NOMO-1 (cell line): ENCODE data around the gene BCCIP.
A peak's percentile ranks its signal among the peaks of the same experiment; 100 is the strongest.

ENCODE experiments used
- DNase-seq, 2 experiments: peaks; one replicate each; lab custom pipeline; 2025; ENCODE audit not compliant: unreplicated experiment in 2 of 2; lab: John Stamatoyannopoulos, UW

Gene BCCIP

GRCh38 chr10:125822878-125823662, at the start of gene BCCIP, which contains the start of gene UROS:
Gene BCCIP (plus strand): TSS chr10:125823546. CDS start chr10:125823558, 12 bp downstream.
Gene UROS (minus strand): TSS chr10:125823258. CDS start chr10:125816499, 6,759 bp downstream.
- DNase-seq, result peak; percentile 85 to 87

GRCh38 chr10:125773687-125774543, 49.4 kb upstream of the BCCIP start:
- no peak for DNase-seq

GRCh38 chr10:125774581-125775191, 48.7 kb upstream of the BCCIP start:
- no peak for DNase-seq

GRCh38 chr10:125775491-125776106, 47.7 kb upstream of the BCCIP start, which contains the start of gene MMP21:
Gene MMP21 (minus strand): TSS chr10:125775821. CDS start chr10:125775821, 0 bp downstream.
- DNase-seq, result no peak

GRCh38 chr10:125777806-125778205, 45.5 kb upstream of the BCCIP start:
- no peak for DNase-seq

- no peak for DNase-seq
Measured at GRCh38 chr10:125778556-125778955, 44.8 kb upstream of the BCCIP start.

- no peak for DNase-seq
Measured at GRCh38 chr10:125779403-125780327, 43.7 kb upstream of the BCCIP start.

GRCh38 chr10:125781374-125781773, 42.0 kb upstream of the BCCIP start:
- DNase-seq, result no peak

GRCh38 chr10:125782054-125782453, 41.3 kb upstream of the BCCIP start:
- no peak for DNase-seq

- no peak for DNase-seq
Measured at GRCh38 chr10:125782616-125783015, 40.7 kb upstream of the BCCIP start.

GRCh38 chr10:125783408-125783807, 39.9 kb upstream of the BCCIP start:
- no peak for DNase-seq

- DNase-seq, result no peak
Measured at GRCh38 chr10:125783957-125784356, 39.4 kb upstream of the BCCIP start.

GRCh38 chr10:125785791-125786190, 37.6 kb upstream of the BCCIP start:
- DNase-seq, result no peak

GRCh38 chr10:125788156-125789034, 35.0 kb upstream of the BCCIP start:
- DNase-seq, result no peak

GRCh38 chr10:125792342-125793300, 30.7 kb upstream of the BCCIP start:
- DNase-seq, result no peak

GRCh38 chr10:125795128-125795527, 28.2 kb upstream of the BCCIP start:
- DNase-seq, result no peak

GRCh38 chr10:125795637-125796190, 27.6 kb upstream of the BCCIP start:
- no peak for DNase-seq
